HepG2 (cell line): ENCODE results near the gene RABGEF1. TPM values are rescaled to one million over a fixed set of nuclear protein-coding genes. Genes with fewer than 3 reads are reported as not detected.
A peak's percentile ranks its signal among the peaks of the same experiment; 100 is the strongest.

Experiments
- ADNP ChIP-seq: sonication (generic); formaldehyde crosslinking; IDR thresholded peaks from 2 replicates; pipeline ENCODE4 v1.4.0; 2020; ENCODE audit warnings: missing genetic modification reagents
- AGO2 ChIP-seq: fragments of 200-400 bp; formaldehyde crosslinking; optimal IDR thresholded peaks from 2 replicates; pipeline ENCODE3; 2017; ENCODE audit warnings: mild to moderate bottlenecking, low read depth, low read length, moderate library complexity
- ARHGAP35 ChIP-seq: sonication (generic); formaldehyde crosslinking; IDR thresholded peaks from 2 replicates; pipeline ENCODE4 v1.9.0; 2022; ENCODE audit warnings: mild to moderate bottlenecking, inconsistent platforms, moderate library complexity, missing genetic modification reagents, borderline replicate concordance
- CEBPB ChIP-seq: IDR thresholded peaks from 2 replicates; pipeline ENCODE4 v1.6.1; 2011; ENCODE audit warnings: low read depth, low read length, improper control_type of control experiment, borderline replicate concordance
- CREM ChIP-seq, 2 experiments: sonication (generic) in 1 of 2; formaldehyde crosslinking in 1 of 2; IDR thresholded peaks; 2 replicates each; pipeline versions ENCODE4 v1.4.0 to v1.6.1; 2016 to 2020; ENCODE audit warnings: antibody characterized with exemption in 1 of 2, mild to moderate bottlenecking in 1 of 2, missing genetic modification reagents in 1 of 2
- FUBP1 ChIP-seq: sonication (generic); formaldehyde crosslinking; IDR thresholded peaks from 2 replicates; pipeline ENCODE4 v1.5.1; 2020; ENCODE audit warnings: missing genetic modification reagents, mild to moderate bottlenecking, borderline replicate concordance
- HDAC1 ChIP-seq: sonication (generic); formaldehyde crosslinking; IDR thresholded peaks from 2 replicates; pipeline ENCODE4 v1.5.1; 2020; ENCODE audit warnings: mild to moderate bottlenecking, missing genetic modification reagents
- KDM1A ChIP-seq: IDR thresholded peaks from 2 replicates; pipeline ENCODE4 v1.6.1; 2016; ENCODE audit warnings: missing compliant biosample characterization
- KDM4B ChIP-seq: sonication (generic); formaldehyde crosslinking; IDR thresholded peaks from 2 replicates; pipeline ENCODE4 v1.4.0; 2020; ENCODE audit warnings: missing genetic modification reagents
- MATR3 ChIP-seq: sonication (generic); formaldehyde crosslinking; IDR thresholded peaks from 2 replicates; pipeline ENCODE4 v1.4.0; 2020; ENCODE audit warnings: missing genetic modification reagents
- RCOR2 ChIP-seq: IDR thresholded peaks from 2 replicates; pipeline ENCODE4 v1.6.1; 2016; ENCODE audit warnings: missing biosample characterization, missing genetic modification reagents
- SALL1 ChIP-seq: sonication (generic); formaldehyde crosslinking; IDR thresholded peaks from 2 replicates; pipeline ENCODE4 v1.8.0; 2022; ENCODE audit warnings: mild to moderate bottlenecking, missing genetic modification reagents
- TBP ChIP-seq: sonication (generic); formaldehyde crosslinking; IDR thresholded peaks from 2 replicates; pipeline ENCODE4 v1.5.0; 2020; ENCODE audit warnings: missing genetic modification reagents
- ZMYM3 ChIP-seq: sonication (generic); formaldehyde crosslinking; IDR thresholded peaks from 2 replicates; pipeline ENCODE4 v1.5.1; 2020; ENCODE audit warnings: mild to moderate bottlenecking, missing genetic modification reagents
- ZNF280B ChIP-seq: sonication (generic); formaldehyde crosslinking; IDR thresholded peaks from 2 replicates; pipeline ENCODE4 v1.5.0; 2020; ENCODE audit warnings: missing genetic modification reagents, mild to moderate bottlenecking, borderline replicate concordance
- ZNF292 ChIP-seq: sonication (generic); formaldehyde crosslinking; IDR thresholded peaks from 2 replicates; pipeline ENCODE4 v1.8.1; 2022; ENCODE audit warnings: mild to moderate bottlenecking, low read depth, missing genetic modification reagents, borderline replicate concordance
- ZNF576 ChIP-seq: sonication (generic); formaldehyde crosslinking; IDR thresholded peaks from 2 replicates; pipeline ENCODE4 v1.4.0; 2020; ENCODE audit warnings: mild to moderate bottlenecking, missing genetic modification reagents
- ZNF629 ChIP-seq: sonication (generic); formaldehyde crosslinking; conservative IDR thresholded peaks from 2 replicates; pipeline ENCODE4 v1.5.0; 2020; ENCODE audit warnings: missing genetic modification reagents
- ZNF781 ChIP-seq: sonication (generic); formaldehyde crosslinking; IDR thresholded peaks from 2 replicates; pipeline ENCODE4 v1.5.1; 2020; ENCODE audit warnings: borderline replicate concordance, mild to moderate bottlenecking, missing genetic modification reagents; ENCODE audit errors: not compliant biosample characterization
- polyA plus RNA-seq, 8 experiments: library from polyadenylated mRNA; depleted of rRNA in 3 of 8; stranded (reverse) in 7 of 8; unstranded in 1 of 8; fragments of >200 nt; fragmentation: Illumina TruSeq in 4 of 8; extraction: Trizol in 4 of 8; gene quantifications; 2 replicates each; pipeline versions ENCODE4 v1.2.1 to v1.2.3, GENCODE V29; 2011 to 2016; ENCODE audit warnings: low read depth in 4 of 8, missing spikeins in 1 of 8, mixed read lengths in 1 of 8; ENCODE audit not compliant: insufficient read depth in 1 of 8
- total RNA-seq, 5 experiments: library from RNA; depleted of rRNA; stranded (reverse); fragments of >200 nt; fragmentation: Illumina TruSeq; extraction: Trizol; gene quantifications; 2 replicates each; pipeline ENCODE4 v1.2.3, GENCODE V29; 2016; ENCODE audit warnings: low read depth in 1 of 5
- TF ChIP-seq, protein P1 (sequence below): sonication (generic); formaldehyde crosslinking; IDR thresholded peaks from 2 replicates; pipeline ENCODE4; 2020; ENCODE audit warnings: missing genetic modification reagents, mild to moderate bottlenecking, borderline replicate concordance

Gene RABGEF1
- total and polyA plus RNA-seq, 2 of the 13 experiments (the other 11 are each of a cell fraction or from before 2014, with no cell fraction given) = 22.7 to 35.3 TPM

DNA sequence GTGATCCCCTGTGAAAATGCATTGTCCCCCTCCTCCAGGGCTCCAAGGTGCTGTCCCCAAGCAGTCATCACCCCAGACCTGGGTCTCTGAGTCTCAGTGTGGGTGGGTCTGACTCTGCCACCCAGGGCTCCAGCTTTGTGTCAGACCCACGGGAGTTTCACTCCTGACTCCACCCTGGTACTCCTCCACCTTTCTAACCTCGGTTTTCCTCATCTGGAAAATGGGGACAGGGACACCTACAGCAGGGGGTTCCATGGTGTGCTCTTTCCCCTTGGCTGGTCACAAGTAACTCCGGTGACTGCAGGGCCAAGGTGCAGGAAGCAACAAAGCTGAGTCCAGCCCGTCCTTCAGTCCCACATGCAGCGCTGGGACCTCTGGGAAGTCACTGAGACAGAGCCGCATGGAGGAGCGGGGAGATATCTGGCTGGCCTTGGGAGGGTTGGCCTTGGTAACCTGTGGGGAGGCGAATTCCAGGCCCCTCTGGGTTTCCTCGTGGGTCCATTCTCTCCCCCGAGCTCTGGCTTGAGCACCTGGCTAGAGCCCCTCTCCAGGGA lies 41.8 kb upstream of the RABGEF1 start (continued):
- no peak for TF ChIP-seq FUBP1
- TF ChIP-seq CEBPB = no peak
- peak; percentile 97 for TF ChIP-seq ZNF629 (CRISPR knock-in tag)
- TF ChIP-seq KDM1A (CRISPR knock-in tag) = peak; percentile 46; the same call in 1 of the 2 replicates
- no peak for TF ChIP-seq HDAC1
- no peak for TF ChIP-seq KDM4B (CRISPR knock-in tag)
- no peak for TF ChIP-seq ZNF292 (CRISPR knock-in tag)
- TF ChIP-seq AGO2 = no peak
- no peak for TF ChIP-seq ZNF781 (CRISPR knock-in tag)
- no peak for TF ChIP-seq TBP
- TF ChIP-seq SALL1 (CRISPR knock-in tag) = no peak
- TF ChIP-seq, protein P1, sequence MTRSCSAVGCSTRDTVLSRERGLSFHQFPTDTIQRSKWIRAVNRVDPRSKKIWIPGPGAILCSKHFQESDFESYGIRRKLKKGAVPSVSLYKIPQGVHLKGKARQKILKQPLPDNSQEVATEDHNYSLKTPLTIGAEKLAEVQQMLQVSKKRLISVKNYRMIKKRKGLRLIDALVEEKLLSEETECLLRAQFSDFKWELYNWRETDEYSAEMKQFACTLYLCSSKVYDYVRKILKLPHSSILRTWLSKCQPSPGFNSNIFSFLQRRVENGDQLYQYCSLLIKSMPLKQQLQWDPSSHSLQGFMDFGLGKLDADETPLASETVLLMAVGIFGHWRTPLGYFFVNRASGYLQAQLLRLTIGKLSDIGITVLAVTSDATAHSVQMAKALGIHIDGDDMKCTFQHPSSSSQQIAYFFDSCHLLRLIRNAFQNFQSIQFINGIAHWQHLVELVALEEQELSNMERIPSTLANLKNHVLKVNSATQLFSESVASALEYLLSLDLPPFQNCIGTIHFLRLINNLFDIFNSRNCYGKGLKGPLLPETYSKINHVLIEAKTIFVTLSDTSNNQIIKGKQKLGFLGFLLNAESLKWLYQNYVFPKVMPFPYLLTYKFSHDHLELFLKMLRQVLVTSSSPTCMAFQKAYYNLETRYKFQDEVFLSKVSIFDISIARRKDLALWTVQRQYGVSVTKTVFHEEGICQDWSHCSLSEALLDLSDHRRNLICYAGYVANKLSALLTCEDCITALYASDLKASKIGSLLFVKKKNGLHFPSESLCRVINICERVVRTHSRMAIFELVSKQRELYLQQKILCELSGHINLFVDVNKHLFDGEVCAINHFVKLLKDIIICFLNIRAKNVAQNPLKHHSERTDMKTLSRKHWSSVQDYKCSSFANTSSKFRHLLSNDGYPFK (CRISPR knock-in tag) = no peak
- no peak for TF ChIP-seq ARHGAP35 (CRISPR knock-in tag)
- peak; percentile 89 for TF ChIP-seq ZMYM3 (CRISPR knock-in tag)
- TF ChIP-seq ZNF280B (CRISPR knock-in tag) = no peak
- 0 out of 2 replicates have a peak, but pooled peaks have one; percentile 33 for TF ChIP-seq RCOR2 (CRISPR knock-in tag)
- no peak for TF ChIP-seq MATR3 (CRISPR knock-in tag)
- TF ChIP-seq ADNP (CRISPR knock-in tag) = peak; percentile 64; the same call in 1 of the 2 replicates
- TF ChIP-seq ZNF576 (CRISPR knock-in tag) = no peak
- no peak for TF ChIP-seq CREM (IDR thresholded peaks at IDR 0.05)
- no peak for TF ChIP-seq CREM (CRISPR knock-in tag; IDR thresholded peaks at IDR 0.05)
